Panc1 (cell line): ENCODE measurements around the gene IGSF21. TPM values are rescaled to one million over a fixed set of nuclear protein-coding genes. Genes with fewer than 3 reads are reported as not detected.

Source experiments
- ATAC-seq: fragments of 200-7000 bp; cut with Tn5 transposase; 2 replicates; pipeline ENCODE4 v1.9.1; 2020; ENCODE audit warnings: mild to moderate bottlenecking, moderate library complexity
- BruUV-seq: library from RNA; stranded (reverse); fragments of 400-500 nt; replicated peaks from 2 replicates; lab custom pipeline; 2021; lab: Mats Ljungman, UMichigan
- CTCF ChIA-PET: fragments of 300-600 bp; sonication (Branson Sonifier 250); formaldehyde crosslinking; loops from one replicate; lab custom pipeline; 2022; ENCODE audit warnings: antibody characterized with exemption; lab: Charles Lee
- POLR2A ChIA-PET: fragments of 300-600 bp; sonication (Branson Sonifier 250); formaldehyde crosslinking; loops from one replicate; lab custom pipeline; 2022; ENCODE audit warnings: antibody characterized with exemption; lab: Charles Lee
- DNase-seq: peaks from one replicate; pipeline ENCODE4 v3.0.0-alpha.2; 2010; ENCODE audit warnings: low read depth, low spot score
- H3K27ac ChIP-seq: 2 replicates; pipeline ENCODE4 v1.5.1; 2011; ENCODE audit warnings: mild to moderate bottlenecking, low read length, inconsistent platforms
- H3K27me3 ChIP-seq: fragments of 200-500 bp; sonication (Bioruptor generic); 2 replicates; pipeline ENCODE4 v1.6.0; 2014; ENCODE audit warnings: low read length, inconsistent platforms; ENCODE audit not compliant: control insufficient read depth, insufficient read depth
- H3K36me3 ChIP-seq: fragments of 200-500 bp; sonication (Bioruptor generic); 2 replicates; pipeline ENCODE4 v1.5.1; 2014; ENCODE audit warnings: inconsistent platforms, mild to moderate bottlenecking, low read length, moderate library complexity; ENCODE audit not compliant: control insufficient read depth, insufficient read depth
- H3K4me1 ChIP-seq: 2 replicates; pipeline ENCODE4 v1.5.1; 2011; ENCODE audit warnings: inconsistent platforms, mild to moderate bottlenecking, low read length, moderate library complexity; ENCODE audit not compliant: control insufficient read depth, insufficient read depth
- H3K4me3 ChIP-seq, 2 experiments: 2 replicates each; pipeline ENCODE4 v1.5.1; 2011 to 2012; ENCODE audit warnings: low read depth in 2 of 2, low read length in 2 of 2, mild to moderate bottlenecking in 2 of 2, inconsistent platforms in 1 of 2, moderate library complexity in 1 of 2
- H3K9me3 ChIP-seq: fragments of 200-500 bp; sonication (Bioruptor generic); 2 replicates; pipeline ENCODE4 v1.5.1; 2014; ENCODE audit warnings: low read depth, mild to moderate bottlenecking, inconsistent platforms, low read length, moderate library complexity; ENCODE audit not compliant: control insufficient read depth, insufficient read depth
- POLR2AphosphoS5 ChIP-seq: IDR thresholded peaks from 2 replicates; pipeline ENCODE4 v1.6.1; 2012; ENCODE audit warnings: mild to moderate bottlenecking, low read depth, low read length, moderate library complexity
- SIN3A ChIP-seq: IDR thresholded peaks from 2 replicates; pipeline ENCODE4 v1.6.1; 2012; ENCODE audit warnings: low read depth, mild to moderate bottlenecking, low read length, moderate library complexity, borderline replicate concordance; ENCODE audit not compliant: insufficient read depth
- TCF7L2 ChIP-seq: IDR thresholded peaks from 2 replicates; pipeline ENCODE4 v1.6.1; 2011; ENCODE audit warnings: mild to moderate bottlenecking, low read depth, low read length, inconsistent platforms
- in situ Hi-C: cut with HindIII; loops from 2 replicates; pipeline ENCODE4 v1.10.0; 2016; ENCODE audit warnings: low sequenced_read_pairs, low pct_unique_long_range_greater_than_20kb
- intact Hi-C: fragments of 100-400 bp; cut with micrococcal nuclease; formaldehyde crosslinking; loops from one replicate; pipeline ENCODE4 v1.10.0; 2022; ENCODE audit not compliant: unreplicated experiment
- total RNA-seq: library from RNA; stranded (reverse); gene quantifications from one replicate; pipeline ENCODE4 v1.2.1, GENCODE V29; 2021; ENCODE audit not compliant: unreplicated experiment
- TF ChIP-seq, protein P1 (sequence below), 2 experiments: IDR thresholded peaks; 2 replicates each; pipeline ENCODE4 v1.6.1; 2011 to 2012; ENCODE audit warnings: low read depth in 2 of 2, control low read depth in 1 of 2, low read length in 1 of 2, mild to moderate bottlenecking in 1 of 2, moderate library complexity in 1 of 2; ENCODE audit not compliant: insufficient read depth in 1 of 2
- TF ChIP-seq, protein P2 (sequence below): fragments of 450-650 bp; IDR thresholded peaks from 2 replicates; pipeline ENCODE4 v1.5.1; 2017; ENCODE audit warnings: mild to moderate bottlenecking

Gene IGSF21
- total RNA-seq, 1 experiment from 2014 or later, result not detected

- CTCF ChIA-PET, result no interaction called here
- H3K4me3 ChIP-seq, result no peak overlapping the region
- POLR2A ChIA-PET, result no interaction called here
- BruUV-seq, result no TSS peak
- peaks cover 39% of the 10 kb centered on the region for H3K27me3 ChIP-seq
- in situ Hi-C loops (no loop called here), intact Hi-C loops (no loop called here)
- TF ChIP-seq, protein P1, sequence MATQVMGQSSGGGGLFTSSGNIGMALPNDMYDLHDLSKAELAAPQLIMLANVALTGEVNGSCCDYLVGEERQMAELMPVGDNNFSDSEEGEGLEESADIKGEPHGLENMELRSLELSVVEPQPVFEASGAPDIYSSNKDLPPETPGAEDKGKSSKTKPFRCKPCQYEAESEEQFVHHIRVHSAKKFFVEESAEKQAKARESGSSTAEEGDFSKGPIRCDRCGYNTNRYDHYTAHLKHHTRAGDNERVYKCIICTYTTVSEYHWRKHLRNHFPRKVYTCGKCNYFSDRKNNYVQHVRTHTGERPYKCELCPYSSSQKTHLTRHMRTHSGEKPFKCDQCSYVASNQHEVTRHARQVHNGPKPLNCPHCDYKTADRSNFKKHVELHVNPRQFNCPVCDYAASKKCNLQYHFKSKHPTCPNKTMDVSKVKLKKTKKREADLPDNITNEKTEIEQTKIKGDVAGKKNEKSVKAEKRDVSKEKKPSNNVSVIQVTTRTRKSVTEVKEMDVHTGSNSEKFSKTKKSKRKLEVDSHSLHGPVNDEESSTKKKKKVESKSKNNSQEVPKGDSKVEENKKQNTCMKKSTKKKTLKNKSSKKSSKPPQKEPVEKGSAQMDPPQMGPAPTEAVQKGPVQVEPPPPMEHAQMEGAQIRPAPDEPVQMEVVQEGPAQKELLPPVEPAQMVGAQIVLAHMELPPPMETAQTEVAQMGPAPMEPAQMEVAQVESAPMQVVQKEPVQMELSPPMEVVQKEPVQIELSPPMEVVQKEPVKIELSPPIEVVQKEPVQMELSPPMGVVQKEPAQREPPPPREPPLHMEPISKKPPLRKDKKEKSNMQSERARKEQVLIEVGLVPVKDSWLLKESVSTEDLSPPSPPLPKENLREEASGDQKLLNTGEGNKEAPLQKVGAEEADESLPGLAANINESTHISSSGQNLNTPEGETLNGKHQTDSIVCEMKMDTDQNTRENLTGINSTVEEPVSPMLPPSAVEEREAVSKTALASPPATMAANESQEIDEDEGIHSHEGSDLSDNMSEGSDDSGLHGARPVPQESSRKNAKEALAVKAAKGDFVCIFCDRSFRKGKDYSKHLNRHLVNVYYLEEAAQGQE (IDR thresholded peaks at IDR 0.05; ENCODE audit: insufficient read depth in 1 of 2, low read depth in 2 of 2, low read length in 1 of 2), result no peak
- TF ChIP-seq POLR2AphosphoS5 (no peak), SIN3A (no peak), TCF7L2 (no peak)
- TF ChIP-seq, protein P2, sequence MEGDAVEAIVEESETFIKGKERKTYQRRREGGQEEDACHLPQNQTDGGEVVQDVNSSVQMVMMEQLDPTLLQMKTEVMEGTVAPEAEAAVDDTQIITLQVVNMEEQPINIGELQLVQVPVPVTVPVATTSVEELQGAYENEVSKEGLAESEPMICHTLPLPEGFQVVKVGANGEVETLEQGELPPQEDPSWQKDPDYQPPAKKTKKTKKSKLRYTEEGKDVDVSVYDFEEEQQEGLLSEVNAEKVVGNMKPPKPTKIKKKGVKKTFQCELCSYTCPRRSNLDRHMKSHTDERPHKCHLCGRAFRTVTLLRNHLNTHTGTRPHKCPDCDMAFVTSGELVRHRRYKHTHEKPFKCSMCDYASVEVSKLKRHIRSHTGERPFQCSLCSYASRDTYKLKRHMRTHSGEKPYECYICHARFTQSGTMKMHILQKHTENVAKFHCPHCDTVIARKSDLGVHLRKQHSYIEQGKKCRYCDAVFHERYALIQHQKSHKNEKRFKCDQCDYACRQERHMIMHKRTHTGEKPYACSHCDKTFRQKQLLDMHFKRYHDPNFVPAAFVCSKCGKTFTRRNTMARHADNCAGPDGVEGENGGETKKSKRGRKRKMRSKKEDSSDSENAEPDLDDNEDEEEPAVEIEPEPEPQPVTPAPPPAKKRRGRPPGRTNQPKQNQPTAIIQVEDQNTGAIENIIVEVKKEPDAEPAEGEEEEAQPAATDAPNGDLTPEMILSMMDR, result no peak
- no peaks in the 10 kb centered on the region for H3K9me3 ChIP-seq
- H3K4me1 ChIP-seq, result no peaks in the 10 kb centered on the region
- H3K27ac ChIP-seq, result no peak overlapping the region
- H3K36me3 ChIP-seq, result no peaks in the 10 kb centered on the region
- no peak for DNase-seq
- ATAC-seq, result no peak; the same call in 1 of the 2 replicates
Observed at GRCh38 chr1:18197299-18197698, 89.7 kb downstream of the IGSF21 start.

- no TSS peak for BruUV-seq
- Histone ChIP-seq H3K4me1 (no peaks in the 10 kb centered on the region), H3K4me3 (no peak overlapping the region), H3K27me3 (peaks cover 39% of the 10 kb centered on the region), H3K36me3 (no peaks in the 10 kb centered on the region), H3K27ac (no peak overlapping the region), H3K9me3 (no peaks in the 10 kb centered on the region)
- DNase-seq, result no peak
- intact Hi-C loops, result no loop called here
- in situ Hi-C loops, result no loop called here
- ATAC-seq, result no peak
- ChIA-PET POLR2A (no interaction called here), CTCF (no interaction called here)
- TF ChIP-seq TCF7L2 (no peak), SIN3A (no peak), POLR2AphosphoS5 (no peak)
- TF ChIP-seq, protein P1 (IDR thresholded peaks at IDR 0.05; ENCODE audit: insufficient read depth in 1 of 2, low read depth in 2 of 2, low read length in 1 of 2), result no peak
- TF ChIP-seq, protein P2, result no peak
Observed at GRCh38 chr1:18198260-18198659, 90.7 kb downstream of the IGSF21 start.
